GM12874 (cell line): ENCODE measurements around the gene KIT.

Experiments
- TF ChIP-seq, protein P1 (sequence below): IDR thresholded peaks from 2 replicates; pipeline ENCODE4 v1.5.1; 2011; ENCODE audit warnings: low read depth, mild to moderate bottlenecking, control low read depth, low read length, moderate library complexity; ENCODE audit not compliant: insufficient read depth

Gene KIT

GRCh38 chr4:54708339-54709279, 50.9 kb downstream of the KIT start:
- TF ChIP-seq, protein P1, sequence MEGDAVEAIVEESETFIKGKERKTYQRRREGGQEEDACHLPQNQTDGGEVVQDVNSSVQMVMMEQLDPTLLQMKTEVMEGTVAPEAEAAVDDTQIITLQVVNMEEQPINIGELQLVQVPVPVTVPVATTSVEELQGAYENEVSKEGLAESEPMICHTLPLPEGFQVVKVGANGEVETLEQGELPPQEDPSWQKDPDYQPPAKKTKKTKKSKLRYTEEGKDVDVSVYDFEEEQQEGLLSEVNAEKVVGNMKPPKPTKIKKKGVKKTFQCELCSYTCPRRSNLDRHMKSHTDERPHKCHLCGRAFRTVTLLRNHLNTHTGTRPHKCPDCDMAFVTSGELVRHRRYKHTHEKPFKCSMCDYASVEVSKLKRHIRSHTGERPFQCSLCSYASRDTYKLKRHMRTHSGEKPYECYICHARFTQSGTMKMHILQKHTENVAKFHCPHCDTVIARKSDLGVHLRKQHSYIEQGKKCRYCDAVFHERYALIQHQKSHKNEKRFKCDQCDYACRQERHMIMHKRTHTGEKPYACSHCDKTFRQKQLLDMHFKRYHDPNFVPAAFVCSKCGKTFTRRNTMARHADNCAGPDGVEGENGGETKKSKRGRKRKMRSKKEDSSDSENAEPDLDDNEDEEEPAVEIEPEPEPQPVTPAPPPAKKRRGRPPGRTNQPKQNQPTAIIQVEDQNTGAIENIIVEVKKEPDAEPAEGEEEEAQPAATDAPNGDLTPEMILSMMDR = no peak

- TF ChIP-seq, protein P1 = no peak
Measured at GRCh38 chr4:54709400-54709799, 51.6 kb downstream of the KIT start.

DNA sequence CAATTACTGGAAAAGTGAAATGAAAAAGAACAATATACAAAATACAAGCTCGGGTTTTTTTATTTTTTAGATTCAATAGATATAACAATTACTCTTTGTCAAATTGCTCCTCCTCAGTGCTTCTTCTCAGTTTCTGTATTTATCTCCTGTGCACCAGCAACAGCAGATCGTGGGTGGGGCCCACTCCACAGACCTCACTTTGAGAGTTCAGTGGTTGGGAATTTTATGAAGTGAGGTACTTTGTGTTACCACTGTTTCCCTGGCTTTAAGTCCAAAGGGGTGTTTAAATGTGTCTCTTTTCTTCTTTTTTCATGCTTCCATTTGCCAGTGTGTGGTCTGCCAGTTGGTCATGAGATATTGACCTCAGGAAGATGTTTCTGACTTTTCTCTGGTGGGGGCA, 54.4 kb downstream of the KIT start:
- TF ChIP-seq, protein P1 = no peak

GRCh38 chr4:54714631-54715030, 56.9 kb downstream of the KIT start:
- TF ChIP-seq, protein P1 = no peak

DNA sequence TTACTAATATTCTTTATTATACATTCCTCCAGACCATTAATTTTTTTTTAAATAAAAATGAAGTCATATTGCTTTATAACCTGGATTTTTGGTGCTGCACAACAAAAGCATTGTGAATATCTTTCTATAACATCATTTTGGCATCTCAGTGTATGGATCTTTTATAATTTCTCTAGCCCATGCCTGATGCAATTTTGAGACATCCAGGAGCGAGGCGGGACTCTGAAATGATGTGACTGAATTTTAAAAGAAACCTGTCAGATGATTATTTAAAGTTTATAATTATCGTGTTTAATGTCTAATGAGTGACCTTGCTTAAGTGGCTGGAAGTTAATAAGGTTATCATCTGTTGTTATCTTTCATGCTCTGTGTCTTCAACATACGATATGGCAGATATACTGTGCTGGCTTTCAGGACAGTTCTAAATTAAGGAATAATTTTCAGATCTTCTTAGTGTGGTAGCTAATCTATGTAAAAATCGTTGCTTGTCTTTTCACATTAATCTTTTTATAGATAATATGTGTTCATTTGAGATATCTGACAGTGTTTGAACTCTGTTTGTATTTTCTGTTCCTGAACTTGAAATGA, 58.8 kb downstream of the KIT start:
- TF ChIP-seq, protein P1 = no peak

DNA sequence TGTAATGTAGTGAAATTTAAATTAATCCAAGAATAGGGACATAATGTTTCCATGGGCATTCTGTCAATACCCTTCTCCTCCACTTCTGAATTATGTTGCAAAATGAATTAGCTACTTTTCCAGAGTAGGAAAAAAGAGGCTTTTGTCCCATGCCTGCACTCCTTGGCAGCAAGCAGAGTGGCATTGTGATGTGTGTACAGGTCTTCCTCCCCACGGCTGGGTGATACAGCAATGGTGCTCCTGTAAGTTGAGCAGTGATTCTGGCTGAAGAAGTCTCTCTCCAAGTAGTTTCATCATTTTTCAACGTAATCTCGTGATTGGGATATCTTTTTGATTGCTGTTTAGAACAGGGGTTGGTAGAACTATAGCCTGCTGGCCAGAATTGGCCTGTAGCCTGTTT, 59.9 kb downstream of the KIT start:
- TF ChIP-seq, protein P1 = no peak

DNA sequence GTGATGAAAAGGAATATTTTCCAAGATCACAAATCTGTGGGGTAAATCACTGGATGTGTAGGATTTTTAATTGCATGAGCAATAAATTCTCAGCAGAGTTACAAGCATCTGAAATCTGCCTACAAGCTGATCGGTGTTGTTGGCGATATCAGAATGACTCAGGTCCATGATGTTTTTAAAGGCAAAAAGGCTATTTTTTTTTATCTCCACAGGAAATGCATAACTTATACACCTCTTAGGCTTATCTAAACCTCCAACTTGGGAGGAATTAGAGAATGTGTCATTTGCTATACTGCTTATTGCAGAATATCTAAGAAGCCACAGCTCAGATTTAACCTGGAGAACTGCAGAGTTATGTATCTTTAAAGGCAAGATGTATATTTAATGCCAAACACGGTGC, 61.6 kb downstream of the KIT start:
- TF ChIP-seq, protein P1 = no peak
